Measurements from ENCODE around the gene PAM16. TPM values are rescaled to one million over a fixed set of nuclear protein-coding genes. Genes with fewer than 3 reads are reported as not detected.

Gene PAM16
- total RNA-seq, 1 donor from 2014 or later = 106 TPM

- Mint-ChIP-seq H3K4me3 (no peak overlapping the region), H3K4me1 (ENCODE audit: low read depth) (no peaks in the 10 kb centered on the region), H3K9me3 (no peaks in the 10 kb centered on the region), H3K27me3 (ENCODE audit: insufficient read depth) (peaks cover 13% of the 10 kb centered on the region), H3K27ac (no peak overlapping the region), H3K36me3 (ENCODE audit: low read depth) (no peaks in the 10 kb centered on the region)
- intact Hi-C loops (cut with micrococcal nuclease) = no loop called here
- DNase-seq (ENCODE audit: low spot score) = no peak
These were observed 23.6 kb downstream of the PAM16 start for GRCh38 chr16:4327386-4328045.

GRCh38 chr16:4325253-4325758 lies 25.8 kb downstream of the PAM16 start:
- no peak overlapping the region for H3K27ac Mint-ChIP-seq
- intact Hi-C loops (cut with micrococcal nuclease) = no loop called here
- H3K4me1 Mint-ChIP-seq (ENCODE audit: low read depth) = no peaks in the 10 kb centered on the region
- H3K4me3 Mint-ChIP-seq = no peak overlapping the region
- peaks cover 13% of the 10 kb centered on the region for H3K27me3 Mint-ChIP-seq (ENCODE audit: insufficient read depth)
- no peaks in the 10 kb centered on the region for H3K36me3 Mint-ChIP-seq (ENCODE audit: low read depth)
- no peaks in the 10 kb centered on the region for H3K9me3 Mint-ChIP-seq
- no peak for DNase-seq (ENCODE audit: low spot score)

GRCh38 chr16:4324492-4325252 lies 26.4 kb downstream of the PAM16 start:
- Mint-ChIP-seq H3K9me3 (no peaks in the 10 kb centered on the region), H3K27ac (no peak overlapping the region), H3K4me3 (no peak overlapping the region), H3K36me3 (ENCODE audit: low read depth) (no peaks in the 10 kb centered on the region), H3K4me1 (ENCODE audit: low read depth) (peaks cover under 1% of the 10 kb centered on the region), H3K27me3 (ENCODE audit: insufficient read depth) (peaks cover 13% of the 10 kb centered on the region)
- intact Hi-C loops (cut with micrococcal nuclease) = no loop called here
- no peak for DNase-seq (ENCODE audit: low spot score)

GRCh38 chr16:4323845-4324488 lies 27.2 kb downstream of the PAM16 start:
- Mint-ChIP-seq H3K4me1 (ENCODE audit: low read depth) (peaks cover 7% of the 10 kb centered on the region), H3K27me3 (ENCODE audit: insufficient read depth) (peaks cover 12% of the 10 kb centered on the region), H3K4me3 (no peak overlapping the region), H3K27ac (no peak overlapping the region), H3K9me3 (no peaks in the 10 kb centered on the region), H3K36me3 (ENCODE audit: low read depth) (no peaks in the 10 kb centered on the region)
- intact Hi-C loops (cut with micrococcal nuclease) = no loop called here
- no peak for DNase-seq (ENCODE audit: low spot score)

- H3K4me3 Mint-ChIP-seq = no peak overlapping the region
- H3K36me3 Mint-ChIP-seq (ENCODE audit: low read depth) = no peaks in the 10 kb centered on the region
- no peak overlapping the region for H3K27ac Mint-ChIP-seq
- no peaks in the 10 kb centered on the region for H3K9me3 Mint-ChIP-seq
- peaks cover 10% of the 10 kb centered on the region for H3K27me3 Mint-ChIP-seq (ENCODE audit: insufficient read depth)
- no peak for DNase-seq (ENCODE audit: low spot score)
- intact Hi-C loops (cut with micrococcal nuclease) = no loop called here
- H3K4me1 Mint-ChIP-seq (ENCODE audit: low read depth) = peaks cover 7% of the 10 kb centered on the region
These were observed 27.9 kb downstream of the PAM16 start for GRCh38 chr16:4323071-4323844.

- H3K4me1 Mint-ChIP-seq (ENCODE audit: low read depth) = peaks cover 7% of the 10 kb centered on the region
- DNase-seq (ENCODE audit: low spot score) = no peak
- H3K36me3 Mint-ChIP-seq (ENCODE audit: low read depth) = no peaks in the 10 kb centered on the region
- no peak overlapping the region for H3K4me3 Mint-ChIP-seq
- no peaks in the 10 kb centered on the region for H3K9me3 Mint-ChIP-seq
- H3K27ac Mint-ChIP-seq = no peak overlapping the region
- intact Hi-C loops (cut with micrococcal nuclease) = no loop called here
- H3K27me3 Mint-ChIP-seq (ENCODE audit: insufficient read depth) = peaks cover 7% of the 10 kb centered on the region
These were observed 28.7 kb downstream of the PAM16 start for GRCh38 chr16:4322121-4323052.

- Mint-ChIP-seq H3K4me3 (no peak overlapping the region), H3K27ac (no peak overlapping the region), H3K9me3 (no peaks in the 10 kb centered on the region), H3K4me1 (ENCODE audit: low read depth) (peaks cover 7% of the 10 kb centered on the region), H3K27me3 (ENCODE audit: insufficient read depth) (peaks cover 4% of the 10 kb centered on the region), H3K36me3 (ENCODE audit: low read depth) (no peaks in the 10 kb centered on the region)
- DNase-seq (ENCODE audit: low spot score) = no peak
- intact Hi-C loops (cut with micrococcal nuclease) = no loop called here
These were observed 29.6 kb downstream of the PAM16 start for GRCh38 chr16:4321286-4322120.

- DNase-seq (ENCODE audit: low spot score) = no peak
- no peaks in the 10 kb centered on the region for H3K9me3 Mint-ChIP-seq
- H3K4me1 Mint-ChIP-seq (ENCODE audit: low read depth) = peaks cover 7% of the 10 kb centered on the region
- no peaks in the 10 kb centered on the region for H3K36me3 Mint-ChIP-seq (ENCODE audit: low read depth)
- no peak overlapping the region for H3K27ac Mint-ChIP-seq
- intact Hi-C loops (cut with micrococcal nuclease) = no loop called here
- H3K4me3 Mint-ChIP-seq = no peak overlapping the region
- peaks cover 4% of the 10 kb centered on the region for H3K27me3 Mint-ChIP-seq (ENCODE audit: insufficient read depth)
These were observed 30.5 kb downstream of the PAM16 start for GRCh38 chr16:4320571-4321137.

GRCh38 chr16:4319454-4320421 lies 31.4 kb downstream of the PAM16 start:
- Mint-ChIP-seq H3K4me1 (ENCODE audit: low read depth) (peaks cover 10% of the 10 kb centered on the region), H3K27ac (no peak overlapping the region), H3K27me3 (ENCODE audit: insufficient read depth) (peaks cover 7% of the 10 kb centered on the region), H3K4me3 (peak overlapping the region; percentile 22), H3K36me3 (ENCODE audit: low read depth) (no peaks in the 10 kb centered on the region), H3K9me3 (no peaks in the 10 kb centered on the region)
- DNase-seq (ENCODE audit: low spot score) = peak; percentile 32
- intact Hi-C loops (cut with micrococcal nuclease) = no loop called here

GRCh38 chr16:4318967-4319366 lies 32.2 kb downstream of the PAM16 start:
- intact Hi-C loops (cut with micrococcal nuclease) = no loop called here
- Mint-ChIP-seq H3K27ac (no peak overlapping the region), H3K36me3 (ENCODE audit: low read depth) (peaks cover 4% of the 10 kb centered on the region), H3K4me3 (peak overlapping the region; percentile 22), H3K4me1 (ENCODE audit: low read depth) (peaks cover 18% of the 10 kb centered on the region), H3K9me3 (no peaks in the 10 kb centered on the region), H3K27me3 (ENCODE audit: insufficient read depth) (peaks cover 15% of the 10 kb centered on the region)
- no peak for DNase-seq (ENCODE audit: low spot score)

Measured in activated T-helper 1 cell treated with anti-CD3 and anti-CD28 coated beads, Interleukin-12 subunit alpha, Interleukin-12 subunit beta, Interleukin-2, Interleukin-4 antibody, amounts not matched to agents 30 ng/mL and 10 ng/mL and 1 ng/mL, durations not matched to agents 14 hours and 24 hours and 36 hours (primary cell).